ENCODE data around the gene CCDC71L.

Gene CCDC71L

GRCh38 chr7:106652909-106653308 lies 8.0 kb downstream of the CCDC71L start:
- Histone ChIP-seq H3K27me3 (ENCODE audit: insufficient read depth, low read depth, severe bottlenecking) (no peaks in the 10 kb centered on the region), H3K4me3 (ENCODE audit: low read depth, low read length) (no peak overlapping the region), H3K27ac (no peak overlapping the region), H3K9me3 (ENCODE audit: severe bottlenecking) (no peaks in the 10 kb centered on the region), H3K36me3 (no peaks in the 10 kb centered on the region)
- DNase-seq: no peak
- TF ChIP-seq, protein P1, sequence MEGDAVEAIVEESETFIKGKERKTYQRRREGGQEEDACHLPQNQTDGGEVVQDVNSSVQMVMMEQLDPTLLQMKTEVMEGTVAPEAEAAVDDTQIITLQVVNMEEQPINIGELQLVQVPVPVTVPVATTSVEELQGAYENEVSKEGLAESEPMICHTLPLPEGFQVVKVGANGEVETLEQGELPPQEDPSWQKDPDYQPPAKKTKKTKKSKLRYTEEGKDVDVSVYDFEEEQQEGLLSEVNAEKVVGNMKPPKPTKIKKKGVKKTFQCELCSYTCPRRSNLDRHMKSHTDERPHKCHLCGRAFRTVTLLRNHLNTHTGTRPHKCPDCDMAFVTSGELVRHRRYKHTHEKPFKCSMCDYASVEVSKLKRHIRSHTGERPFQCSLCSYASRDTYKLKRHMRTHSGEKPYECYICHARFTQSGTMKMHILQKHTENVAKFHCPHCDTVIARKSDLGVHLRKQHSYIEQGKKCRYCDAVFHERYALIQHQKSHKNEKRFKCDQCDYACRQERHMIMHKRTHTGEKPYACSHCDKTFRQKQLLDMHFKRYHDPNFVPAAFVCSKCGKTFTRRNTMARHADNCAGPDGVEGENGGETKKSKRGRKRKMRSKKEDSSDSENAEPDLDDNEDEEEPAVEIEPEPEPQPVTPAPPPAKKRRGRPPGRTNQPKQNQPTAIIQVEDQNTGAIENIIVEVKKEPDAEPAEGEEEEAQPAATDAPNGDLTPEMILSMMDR (IDR thresholded peaks at IDR 0.05; ENCODE audit: low read depth, low read length): no peak

GRCh38 chr7:106652092-106652491 lies 8.9 kb downstream of the CCDC71L start:
- TF ChIP-seq, protein P1 (IDR thresholded peaks at IDR 0.05; ENCODE audit: low read depth, low read length): no peak
- Histone ChIP-seq H3K4me3 (ENCODE audit: low read depth, low read length) (no peak overlapping the region), H3K9me3 (ENCODE audit: severe bottlenecking) (no peaks in the 10 kb centered on the region), H3K27me3 (ENCODE audit: insufficient read depth, low read depth, severe bottlenecking) (no peaks in the 10 kb centered on the region), H3K27ac (no peak overlapping the region), H3K36me3 (no peaks in the 10 kb centered on the region)
- DNase-seq: no peak

DNA sequence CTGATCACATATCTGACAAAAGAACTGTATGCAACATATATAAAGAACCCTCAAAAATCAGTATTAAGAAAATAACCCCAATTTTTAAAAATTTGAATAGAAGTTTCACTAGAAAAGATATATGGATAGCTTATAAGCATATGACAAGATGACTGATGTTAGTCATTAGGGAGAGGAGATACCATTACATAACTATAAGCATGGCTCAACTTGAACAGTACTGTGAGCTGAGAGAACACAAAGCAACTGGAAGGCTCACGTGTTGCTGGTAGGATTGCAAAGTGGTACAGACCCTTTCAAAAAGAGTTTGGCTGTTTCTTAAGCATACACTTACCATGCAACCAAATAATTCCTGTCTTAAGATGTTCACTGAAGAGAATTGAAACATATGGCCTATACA lies 14.7 kb downstream of the CCDC71L start:
- no peaks in the 10 kb centered on the region for H3K9me3 ChIP-seq (ENCODE audit: severe bottlenecking)
- TF ChIP-seq, protein P1 (IDR thresholded peaks at IDR 0.05; ENCODE audit: low read depth, low read length): no peak
- no peak for DNase-seq

GRCh38 chr7:106644999-106645398 lies 16.0 kb downstream of the CCDC71L start:
- no peak overlapping the region for H3K27ac ChIP-seq
- TF ChIP-seq, protein P1 (IDR thresholded peaks at IDR 0.05; ENCODE audit: low read depth, low read length): no peak

More for the DNA sequence above, 14.7 kb downstream of the CCDC71L start:
- Histone ChIP-seq H3K27ac (no peak overlapping the region), H3K4me3 (ENCODE audit: low read depth, low read length) (no peak overlapping the region), H3K36me3 (no peaks in the 10 kb centered on the region), H3K27me3 (ENCODE audit: insufficient read depth, low read depth, severe bottlenecking) (no peaks in the 10 kb centered on the region)

GRCh38 chr7:106643216-106644000 lies 17.6 kb downstream of the CCDC71L start:
- H3K36me3 ChIP-seq: no peaks in the 10 kb centered on the region
- no peaks in the 10 kb centered on the region for H3K9me3 ChIP-seq (ENCODE audit: severe bottlenecking)
- DNase-seq: no peak
- no peaks in the 10 kb centered on the region for H3K27me3 ChIP-seq (ENCODE audit: insufficient read depth, low read depth, severe bottlenecking)
- TF ChIP-seq, protein P1 (IDR thresholded peaks at IDR 0.05; ENCODE audit: low read depth, low read length): no peak
- H3K27ac ChIP-seq: no peak overlapping the region
- H3K4me3 ChIP-seq (ENCODE audit: low read depth, low read length): no peak overlapping the region

More at GRCh38 chr7:106644999-106645398, 16.0 kb downstream of the CCDC71L start:
- Histone ChIP-seq H3K36me3 (no peaks in the 10 kb centered on the region), H3K9me3 (ENCODE audit: severe bottlenecking) (no peaks in the 10 kb centered on the region), H3K27me3 (ENCODE audit: insufficient read depth, low read depth, severe bottlenecking) (no peaks in the 10 kb centered on the region), H3K4me3 (ENCODE audit: low read depth, low read length) (no peak overlapping the region)
- DNase-seq: no peak

DNA sequence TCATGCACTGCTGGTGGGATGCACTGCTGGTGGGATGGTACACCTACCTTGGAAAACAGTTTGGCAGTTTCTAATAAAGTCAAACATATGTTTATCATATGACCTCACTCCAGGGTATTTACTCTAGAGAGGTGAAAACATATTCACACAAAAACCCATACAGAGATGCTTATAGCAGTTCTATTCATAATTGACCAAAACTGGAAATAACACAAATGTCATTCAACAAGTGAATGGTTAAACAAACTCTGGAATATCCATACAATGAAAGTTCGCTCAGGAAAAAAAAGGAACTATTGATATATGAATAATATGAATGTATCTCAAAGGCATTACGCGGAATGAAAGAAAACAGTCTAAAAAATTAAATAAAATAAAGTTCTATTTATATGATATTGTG lies 19.5 kb downstream of the CCDC71L start:
- H3K27ac ChIP-seq: no peak overlapping the region
- no peak for DNase-seq
- no peaks in the 10 kb centered on the region for H3K36me3 ChIP-seq
- H3K27me3 ChIP-seq (ENCODE audit: insufficient read depth, low read depth, severe bottlenecking): no peaks in the 10 kb centered on the region
- no peaks in the 10 kb centered on the region for H3K9me3 ChIP-seq (ENCODE audit: severe bottlenecking)
- TF ChIP-seq, protein P1 (IDR thresholded peaks at IDR 0.05; ENCODE audit: low read depth, low read length): no peak
- no peak overlapping the region for H3K4me3 ChIP-seq (ENCODE audit: low read depth, low read length)
